ENCODE measurements around the gene GSDME. TPM values are rescaled to one million over a fixed set of nuclear protein-coding genes. Genes with fewer than 3 reads are reported as not detected.

The GSDME gene
- total RNA-seq, 1 donor from 2014 or later: 5.6 TPM

DNA sequence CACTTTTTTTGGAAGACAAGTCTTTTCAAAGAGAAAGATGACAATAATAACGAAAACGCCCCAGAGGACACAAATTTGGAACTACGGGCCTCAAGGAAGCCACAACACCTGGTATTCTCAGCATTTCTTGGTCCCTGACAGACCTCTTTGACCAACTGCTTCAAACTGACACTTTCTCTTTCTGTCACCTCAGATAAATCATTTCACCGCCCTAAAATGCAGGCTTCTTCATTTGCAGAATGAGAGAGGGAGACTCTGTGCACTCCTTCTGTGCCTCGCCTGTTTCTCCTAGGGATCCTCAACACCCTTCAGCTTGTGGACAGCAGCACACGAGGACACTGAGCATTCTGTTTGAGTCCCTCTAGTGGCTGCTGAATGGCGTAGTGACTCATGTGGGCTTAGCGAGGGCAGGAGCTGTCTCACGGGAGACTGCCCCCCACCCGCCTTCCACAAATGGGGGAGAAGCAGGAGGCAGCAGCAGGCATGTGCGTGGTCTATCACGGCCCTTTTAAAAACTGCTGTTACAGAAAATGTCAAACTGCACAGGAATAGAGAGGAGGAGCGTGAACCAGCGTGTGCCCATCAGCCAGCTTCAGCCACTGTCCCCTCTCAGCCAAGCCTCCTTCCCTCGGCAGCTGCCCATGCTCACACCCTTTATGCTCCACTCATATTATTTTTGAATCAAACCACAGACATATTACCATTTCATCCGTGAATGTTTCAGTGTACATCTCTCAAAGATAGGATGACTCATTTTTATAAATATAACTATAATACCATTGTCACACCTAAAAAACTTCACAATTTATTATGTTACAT, 41.4 kb downstream of the GSDME start:
- TF ChIP-seq, protein P1, sequence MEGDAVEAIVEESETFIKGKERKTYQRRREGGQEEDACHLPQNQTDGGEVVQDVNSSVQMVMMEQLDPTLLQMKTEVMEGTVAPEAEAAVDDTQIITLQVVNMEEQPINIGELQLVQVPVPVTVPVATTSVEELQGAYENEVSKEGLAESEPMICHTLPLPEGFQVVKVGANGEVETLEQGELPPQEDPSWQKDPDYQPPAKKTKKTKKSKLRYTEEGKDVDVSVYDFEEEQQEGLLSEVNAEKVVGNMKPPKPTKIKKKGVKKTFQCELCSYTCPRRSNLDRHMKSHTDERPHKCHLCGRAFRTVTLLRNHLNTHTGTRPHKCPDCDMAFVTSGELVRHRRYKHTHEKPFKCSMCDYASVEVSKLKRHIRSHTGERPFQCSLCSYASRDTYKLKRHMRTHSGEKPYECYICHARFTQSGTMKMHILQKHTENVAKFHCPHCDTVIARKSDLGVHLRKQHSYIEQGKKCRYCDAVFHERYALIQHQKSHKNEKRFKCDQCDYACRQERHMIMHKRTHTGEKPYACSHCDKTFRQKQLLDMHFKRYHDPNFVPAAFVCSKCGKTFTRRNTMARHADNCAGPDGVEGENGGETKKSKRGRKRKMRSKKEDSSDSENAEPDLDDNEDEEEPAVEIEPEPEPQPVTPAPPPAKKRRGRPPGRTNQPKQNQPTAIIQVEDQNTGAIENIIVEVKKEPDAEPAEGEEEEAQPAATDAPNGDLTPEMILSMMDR (IDR thresholded peaks at IDR 0.05; ENCODE audit: borderline replicate concordance): peak; percentile 59
- Histone ChIP-seq H3K4me1 (peaks cover 6% of the 10 kb centered on the region), H3K27me3 (ENCODE audit: low read depth) (no peaks in the 10 kb centered on the region), H3K9me3 (replicated peaks) (no peaks in the 10 kb centered on the region), H3K36me3 (no peaks in the 10 kb centered on the region), H3K27ac (replicated peaks) (no peak overlapping the region), H3K4me3 (no peak overlapping the region)
- DNase-seq: no peak
- intact Hi-C loops (cut with micrococcal nuclease): no loop called here

DNA sequence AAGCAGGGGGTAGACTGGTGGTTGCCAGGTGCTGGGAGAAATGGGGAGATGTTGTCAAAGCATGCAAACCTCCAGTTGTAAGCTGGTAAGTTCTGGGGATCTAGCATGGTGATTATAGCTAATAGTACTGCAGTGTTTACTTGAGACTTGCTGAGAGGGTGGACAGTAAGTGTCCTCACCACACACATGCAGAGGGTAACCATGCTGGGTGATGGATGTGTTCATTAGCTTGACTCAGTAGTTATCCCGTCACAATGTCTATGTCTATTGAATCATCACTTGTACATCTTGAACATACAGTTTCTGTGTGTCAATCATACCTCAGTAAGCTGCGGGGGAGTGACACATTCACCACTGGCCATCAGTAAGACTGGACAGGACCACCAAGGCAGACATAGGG, 42.1 kb downstream of the GSDME start:
- Histone ChIP-seq H3K27me3 (ENCODE audit: low read depth) (no peaks in the 10 kb centered on the region), H3K4me1 (peaks cover 6% of the 10 kb centered on the region), H3K4me3 (no peak overlapping the region), H3K27ac (replicated peaks) (no peak overlapping the region), H3K36me3 (peaks cover under 1% of the 10 kb centered on the region), H3K9me3 (replicated peaks) (no peaks in the 10 kb centered on the region)
- TF ChIP-seq, protein P1 (IDR thresholded peaks at IDR 0.05; ENCODE audit: borderline replicate concordance): no peak
- DNase-seq: no peak
- intact Hi-C loops (cut with micrococcal nuclease): no loop called here

DNA sequence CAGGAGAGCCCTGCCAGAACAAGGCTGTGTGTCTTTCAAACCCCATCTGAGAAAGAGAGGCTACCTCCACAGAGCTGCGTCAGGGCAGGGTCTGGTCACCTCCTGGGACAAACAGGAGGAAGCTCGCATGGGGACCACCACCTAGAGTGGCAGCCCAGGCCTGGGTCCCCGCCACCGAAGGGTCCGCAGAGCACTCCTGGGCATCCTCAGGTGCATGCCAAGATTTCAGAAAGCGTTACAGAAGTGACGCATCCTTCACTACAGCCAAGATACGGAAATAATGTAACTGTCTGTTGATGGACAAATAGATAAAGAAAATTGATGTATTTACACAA, 42.6 kb downstream of the GSDME start:
- Histone ChIP-seq H3K36me3 (peaks cover 2% of the 10 kb centered on the region), H3K4me1 (peaks cover 6% of the 10 kb centered on the region), H3K9me3 (replicated peaks) (no peaks in the 10 kb centered on the region), H3K27ac (replicated peaks) (no peak overlapping the region), H3K27me3 (ENCODE audit: low read depth) (no peaks in the 10 kb centered on the region), H3K4me3 (no peak overlapping the region)
- intact Hi-C loops (cut with micrococcal nuclease): no loop called here
- no peak for DNase-seq
- TF ChIP-seq, protein P1 (IDR thresholded peaks at IDR 0.05; ENCODE audit: borderline replicate concordance): no peak

DNA sequence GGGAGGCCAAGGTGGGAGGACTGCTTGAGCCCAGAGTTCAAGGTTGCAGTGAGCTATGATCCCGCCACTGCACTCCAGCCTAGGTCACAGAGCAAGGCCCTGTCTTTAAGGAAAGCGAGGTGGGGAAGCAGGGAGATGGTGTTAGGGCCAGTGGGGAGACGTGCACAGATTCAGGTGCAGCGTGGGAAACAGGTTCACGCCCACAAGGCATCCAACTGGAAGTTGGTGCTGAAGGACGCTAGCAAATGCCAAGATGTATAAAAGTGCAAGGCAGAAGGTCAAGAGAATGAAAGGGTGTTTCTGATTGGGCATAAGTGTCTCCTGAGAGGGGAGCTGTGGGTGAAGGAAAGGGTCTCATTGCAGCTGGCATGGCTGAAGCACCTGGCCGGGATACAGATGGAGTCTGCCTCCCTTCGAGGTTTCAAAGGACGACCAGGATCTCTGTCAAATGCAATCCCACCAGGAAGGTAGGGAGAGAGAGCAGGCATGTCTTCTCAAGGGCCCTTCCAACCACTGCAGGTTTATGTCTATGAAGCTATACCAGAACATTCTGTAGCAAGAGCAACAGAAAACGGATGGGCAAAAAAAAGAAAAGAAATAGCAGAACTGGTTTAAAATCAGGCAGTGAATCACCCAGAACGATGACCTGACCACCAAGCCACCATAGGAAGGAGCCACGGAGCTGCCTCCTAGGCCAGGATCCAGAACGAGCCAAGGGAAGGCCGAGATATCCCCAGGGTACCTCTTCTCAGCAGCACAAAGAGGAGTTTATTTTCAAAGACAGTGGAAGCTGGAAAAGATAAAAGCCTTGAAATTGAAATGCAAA, 43.2 kb downstream of the GSDME start:
- TF ChIP-seq, protein P1 (IDR thresholded peaks at IDR 0.05; ENCODE audit: borderline replicate concordance): no peak
- Histone ChIP-seq H3K36me3 (peaks cover 2% of the 10 kb centered on the region), H3K9me3 (replicated peaks) (no peaks in the 10 kb centered on the region), H3K27ac (replicated peaks) (no peak overlapping the region), H3K4me1 (peaks cover 6% of the 10 kb centered on the region), H3K4me3 (no peak overlapping the region), H3K27me3 (ENCODE audit: low read depth) (no peaks in the 10 kb centered on the region)
- intact Hi-C loops (cut with micrococcal nuclease): no loop called here
- no peak for DNase-seq

DNA sequence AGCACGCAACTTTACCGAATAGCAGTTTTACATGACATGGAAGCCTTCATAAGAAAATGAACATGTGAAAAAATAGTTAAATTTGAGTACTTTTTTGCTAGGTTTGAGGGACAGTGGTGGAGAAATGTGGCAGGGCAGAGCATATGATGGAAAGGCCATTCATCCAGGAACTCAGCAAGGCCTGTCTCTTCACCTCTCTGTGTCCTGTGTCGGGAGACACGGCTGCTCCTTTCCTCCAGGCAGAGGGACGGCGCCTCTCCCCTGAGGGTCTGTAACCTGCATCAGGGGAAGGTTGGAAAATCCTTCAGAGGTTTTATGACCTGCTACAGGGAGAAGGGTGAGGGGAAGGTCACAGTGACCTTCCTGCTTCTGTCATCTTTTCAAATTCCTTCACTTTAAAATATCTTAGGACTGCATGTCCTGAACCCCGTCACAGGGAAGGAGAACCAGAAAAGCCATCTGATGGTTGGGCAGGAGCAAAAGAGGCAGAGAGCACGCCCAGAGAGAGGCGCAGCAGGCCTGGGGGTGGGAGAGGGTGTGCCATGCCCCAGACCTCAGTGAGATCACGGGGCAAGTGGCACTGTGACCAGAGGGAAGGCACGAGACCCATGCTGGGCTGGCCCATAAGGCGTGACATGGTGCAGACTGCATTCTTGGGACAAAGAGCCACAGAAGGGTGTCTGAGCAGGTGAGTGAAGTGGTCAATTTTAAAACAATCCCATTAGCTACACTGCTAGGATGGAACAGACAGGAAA, 44.0 kb downstream of the GSDME start:
- TF ChIP-seq, protein P1 (IDR thresholded peaks at IDR 0.05; ENCODE audit: borderline replicate concordance): no peak
- H3K36me3 ChIP-seq: peaks cover 2% of the 10 kb centered on the region
- intact Hi-C loops (cut with micrococcal nuclease): no loop called here

More for the DNA sequence above, 44.0 kb downstream of the GSDME start:
- H3K9me3 ChIP-seq (replicated peaks): no peaks in the 10 kb centered on the region
- no peak for DNase-seq
- H3K4me3 ChIP-seq: no peak overlapping the region
- peaks cover 6% of the 10 kb centered on the region for H3K4me1 ChIP-seq
- H3K27me3 ChIP-seq (ENCODE audit: low read depth): no peaks in the 10 kb centered on the region
- no peak overlapping the region for H3K27ac ChIP-seq (replicated peaks)

Data from left ventricle myocardium inferior (tissue), 1 donor.